ENCODE data around the gene CCDC12. TPM values are rescaled to one million over a fixed set of nuclear protein-coding genes. Genes with fewer than 3 reads are reported as not detected.

The CCDC12 gene
- total and polyA plus RNA-seq, 2 of the 13 experiments (the other 11 are each of a cell fraction or from before 2014, with no cell fraction given): 30.1 to 49.5 TPM

- no peak for ATAC-seq
- no peak overlapping the region for H3K4me2 ChIP-seq (ENCODE audit: low read depth, low read length)
- no peaks in the 10 kb centered on the region for H3K9me3 ChIP-seq (ENCODE audit: low read length)
- intact Hi-C loops (cut with micrococcal nuclease; ENCODE audit: unreplicated experiment): no loop called here
- no peak overlapping the region for H3K27ac ChIP-seq (ENCODE audit: extremely low read length, insufficient read depth, low read length)
- H2AFZ ChIP-seq (ENCODE audit: low read length): no peak overlapping the region
- 100% methylated on average over 5 of the region's 7 CpGs for WGBS (ENCODE audit: low lambda C conversion rate)
- H3K4me3 ChIP-seq (replicated peaks in 1 of 3; ENCODE audit: insufficient read depth in 1 of 3, low read depth in 2 of 3, low read length in 3 of 3): no peak overlapping the region
- DNase-seq (ENCODE audit: low spot score): no peak
- no peak for FAIRE-seq
- in situ Hi-C loops (cut with HindIII; ENCODE audit: extremely low pct_ligation_motif_present, low pct_unique_long_range_greater_than_20kb): no loop called here
- ChIA-PET CTCF (ENCODE audit: low intra/inter-chr PET ratio, low total read pairs) (no interaction called here), POLR2A (interaction anchor here (0.6 kb wide), 1 partner anchor 361 kb away, joined by 3 read pairs; no protein-coding TSS in a partner anchor)
- H3K4me1 ChIP-seq (ENCODE audit: insufficient read depth, low read length): peaks cover 92% of the 10 kb centered on the region
- peaks cover 12 to 52% of the 10 kb centered on the region in 2 experiments for H3K36me3 ChIP-seq (replicated peaks in 1 of 2; ENCODE audit: control insufficient read depth in 1 of 2, insufficient read depth in 2 of 2, low read length in 2 of 2)
- H3K27me3 ChIP-seq (ENCODE audit: control insufficient read depth in 1 of 2, insufficient read depth in 2 of 2, low read length in 2 of 2): no peaks in the 10 kb centered on the region
- H4K20me1 ChIP-seq (ENCODE audit: insufficient read depth, low read length): peaks cover 11% of the 10 kb centered on the region
- BruUV-seq (replicated peaks): no TSS peak
- peaks cover 63% of the 10 kb centered on the region for H3K79me2 ChIP-seq (ENCODE audit: insufficient read depth, low read length)
- no peak overlapping the region for H3K9ac ChIP-seq (ENCODE audit: insufficient read depth, low read depth, low read length)
- TF ChIP-seq YY1 (IDR thresholded peaks at IDR 0.05; ENCODE audit: insufficient read depth, insufficient replicate concordance, low read depth, low read length): no peak
- TF ChIP-seq, protein P1, sequence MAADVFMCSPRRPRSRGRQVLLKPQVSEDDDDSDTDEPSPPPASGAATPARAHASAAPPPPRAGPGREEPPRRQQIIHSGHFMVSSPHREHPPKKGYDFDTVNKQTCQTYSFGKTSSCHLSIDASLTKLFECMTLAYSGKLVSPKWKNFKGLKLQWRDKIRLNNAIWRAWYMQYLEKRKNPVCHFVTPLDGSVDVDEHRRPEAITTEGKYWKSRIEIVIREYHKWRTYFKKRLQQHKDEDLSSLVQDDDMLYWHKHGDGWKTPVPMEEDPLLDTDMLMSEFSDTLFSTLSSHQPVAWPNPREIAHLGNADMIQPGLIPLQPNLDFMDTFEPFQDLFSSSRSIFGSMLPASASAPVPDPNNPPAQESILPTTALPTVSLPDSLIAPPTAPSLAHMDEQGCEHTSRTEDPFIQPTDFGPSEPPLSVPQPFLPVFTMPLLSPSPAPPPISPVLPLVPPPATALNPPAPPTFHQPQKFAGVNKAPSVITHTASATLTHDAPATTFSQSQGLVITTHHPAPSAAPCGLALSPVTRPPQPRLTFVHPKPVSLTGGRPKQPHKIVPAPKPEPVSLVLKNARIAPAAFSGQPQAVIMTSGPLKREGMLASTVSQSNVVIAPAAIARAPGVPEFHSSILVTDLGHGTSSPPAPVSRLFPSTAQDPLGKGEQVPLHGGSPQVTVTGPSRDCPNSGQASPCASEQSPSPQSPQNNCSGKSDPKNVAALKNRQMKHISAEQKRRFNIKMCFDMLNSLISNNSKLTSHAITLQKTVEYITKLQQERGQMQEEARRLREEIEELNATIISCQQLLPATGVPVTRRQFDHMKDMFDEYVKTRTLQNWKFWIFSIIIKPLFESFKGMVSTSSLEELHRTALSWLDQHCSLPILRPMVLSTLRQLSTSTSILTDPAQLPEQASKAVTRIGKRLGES (CRISPR knock-in tag; IDR thresholded peaks at IDR 0.05; ENCODE audit: borderline replicate concordance): no peak
- no peak for TF ChIP-seq MAFG (CRISPR knock-in tag; IDR thresholded peaks at IDR 0.05)
- TF ChIP-seq, protein P2, sequence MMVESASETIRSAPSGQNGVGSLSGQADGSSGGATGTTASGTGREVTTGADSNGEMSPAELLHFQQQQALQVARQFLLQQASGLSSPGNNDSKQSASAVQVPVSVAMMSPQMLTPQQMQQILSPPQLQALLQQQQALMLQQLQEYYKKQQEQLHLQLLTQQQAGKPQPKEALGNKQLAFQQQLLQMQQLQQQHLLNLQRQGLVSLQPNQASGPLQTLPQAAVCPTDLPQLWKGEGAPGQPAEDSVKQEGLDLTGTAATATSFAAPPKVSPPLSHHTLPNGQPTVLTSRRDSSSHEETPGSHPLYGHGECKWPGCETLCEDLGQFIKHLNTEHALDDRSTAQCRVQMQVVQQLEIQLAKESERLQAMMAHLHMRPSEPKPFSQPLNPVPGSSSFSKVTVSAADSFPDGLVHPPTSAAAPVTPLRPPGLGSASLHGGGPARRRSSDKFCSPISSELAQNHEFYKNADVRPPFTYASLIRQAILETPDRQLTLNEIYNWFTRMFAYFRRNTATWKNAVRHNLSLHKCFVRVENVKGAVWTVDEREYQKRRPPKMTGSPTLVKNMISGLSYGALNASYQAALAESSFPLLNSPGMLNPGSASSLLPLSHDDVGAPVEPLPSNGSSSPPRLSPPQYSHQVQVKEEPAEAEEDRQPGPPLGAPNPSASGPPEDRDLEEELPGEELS (CRISPR knock-in tag; IDR thresholded peaks at IDR 0.05): no peak
- TF ChIP-seq PCBP1 (IDR thresholded peaks at IDR 0.05; ENCODE audit: borderline replicate concordance, low read depth, low read length): no peak
- no peak for TF ChIP-seq ZNF17 (CRISPR knock-in tag; IDR thresholded peaks at IDR 0.05)
- TF ChIP-seq TEAD2 (CRISPR knock-in tag; IDR thresholded peaks at IDR 0.05): no peak
- no peak for TF ChIP-seq PHF5A (CRISPR knock-in tag; IDR thresholded peaks at IDR 0.05; ENCODE audit: low read depth, unreplicated experiment)
- no peak for TF ChIP-seq ZBTB49 (CRISPR knock-in tag; IDR thresholded peaks at IDR 0.05; ENCODE audit: borderline replicate concordance)
- TF ChIP-seq HDAC6 (IDR thresholded peaks at IDR 0.05; ENCODE audit: low read depth, low read length): no peak
Observed at GRCh38 chr3:46942076-46942475, 34.5 kb downstream of the CCDC12 start.
